ENCODE data around the gene EN2.

Gene EN2

DNA sequence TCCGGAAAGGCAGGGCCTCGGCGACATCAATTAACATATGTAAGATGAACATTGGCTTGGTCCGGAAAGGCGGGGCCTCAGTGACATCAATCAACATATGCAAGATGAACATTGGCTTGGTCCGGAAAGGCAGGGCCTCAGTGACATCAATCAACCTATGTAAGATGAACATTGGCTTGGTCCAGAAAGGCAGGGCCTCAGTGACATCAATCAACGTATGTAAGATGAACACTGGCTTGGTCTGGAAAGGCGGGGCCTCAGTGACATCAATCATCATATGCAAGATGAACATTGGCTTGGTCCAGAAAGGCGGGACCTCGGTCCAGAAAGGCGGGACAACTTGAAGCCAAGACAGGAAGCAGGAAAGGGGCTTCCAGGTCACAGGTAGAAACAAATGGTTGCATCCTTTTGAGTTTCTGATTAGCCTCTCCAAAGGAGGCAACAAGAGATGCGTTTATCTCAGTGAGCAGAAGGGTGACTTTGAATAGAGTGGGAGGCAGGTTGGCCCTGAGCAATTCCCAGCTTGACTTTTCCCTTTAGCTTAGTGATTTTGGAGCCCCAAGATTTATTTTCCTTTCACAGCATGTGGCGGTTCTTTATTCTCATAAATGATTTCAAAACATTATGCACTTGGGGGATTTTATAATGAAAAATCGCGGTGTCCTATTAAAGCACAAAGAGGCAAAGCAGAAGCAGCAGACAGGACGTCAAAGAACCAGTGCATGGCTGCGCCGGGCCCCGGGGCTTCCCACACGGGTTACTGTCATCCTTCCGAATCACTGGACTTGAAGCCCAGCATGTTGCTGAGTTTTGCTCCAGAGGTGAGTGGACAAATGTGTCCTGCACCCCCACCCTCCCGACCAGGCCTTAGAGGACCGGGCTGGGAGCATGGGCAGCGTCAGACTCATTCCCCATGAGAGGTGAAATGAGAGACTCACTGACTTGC lies 43.1 kb upstream of the EN2 start:
- TF ChIP-seq, protein P1, sequence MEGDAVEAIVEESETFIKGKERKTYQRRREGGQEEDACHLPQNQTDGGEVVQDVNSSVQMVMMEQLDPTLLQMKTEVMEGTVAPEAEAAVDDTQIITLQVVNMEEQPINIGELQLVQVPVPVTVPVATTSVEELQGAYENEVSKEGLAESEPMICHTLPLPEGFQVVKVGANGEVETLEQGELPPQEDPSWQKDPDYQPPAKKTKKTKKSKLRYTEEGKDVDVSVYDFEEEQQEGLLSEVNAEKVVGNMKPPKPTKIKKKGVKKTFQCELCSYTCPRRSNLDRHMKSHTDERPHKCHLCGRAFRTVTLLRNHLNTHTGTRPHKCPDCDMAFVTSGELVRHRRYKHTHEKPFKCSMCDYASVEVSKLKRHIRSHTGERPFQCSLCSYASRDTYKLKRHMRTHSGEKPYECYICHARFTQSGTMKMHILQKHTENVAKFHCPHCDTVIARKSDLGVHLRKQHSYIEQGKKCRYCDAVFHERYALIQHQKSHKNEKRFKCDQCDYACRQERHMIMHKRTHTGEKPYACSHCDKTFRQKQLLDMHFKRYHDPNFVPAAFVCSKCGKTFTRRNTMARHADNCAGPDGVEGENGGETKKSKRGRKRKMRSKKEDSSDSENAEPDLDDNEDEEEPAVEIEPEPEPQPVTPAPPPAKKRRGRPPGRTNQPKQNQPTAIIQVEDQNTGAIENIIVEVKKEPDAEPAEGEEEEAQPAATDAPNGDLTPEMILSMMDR (IDR thresholded peaks at IDR 0.05; ENCODE audit: extremely low read depth, missing control alignments) = no peak
- no peak for DNase-seq (ENCODE audit: low spot score)

DNA sequence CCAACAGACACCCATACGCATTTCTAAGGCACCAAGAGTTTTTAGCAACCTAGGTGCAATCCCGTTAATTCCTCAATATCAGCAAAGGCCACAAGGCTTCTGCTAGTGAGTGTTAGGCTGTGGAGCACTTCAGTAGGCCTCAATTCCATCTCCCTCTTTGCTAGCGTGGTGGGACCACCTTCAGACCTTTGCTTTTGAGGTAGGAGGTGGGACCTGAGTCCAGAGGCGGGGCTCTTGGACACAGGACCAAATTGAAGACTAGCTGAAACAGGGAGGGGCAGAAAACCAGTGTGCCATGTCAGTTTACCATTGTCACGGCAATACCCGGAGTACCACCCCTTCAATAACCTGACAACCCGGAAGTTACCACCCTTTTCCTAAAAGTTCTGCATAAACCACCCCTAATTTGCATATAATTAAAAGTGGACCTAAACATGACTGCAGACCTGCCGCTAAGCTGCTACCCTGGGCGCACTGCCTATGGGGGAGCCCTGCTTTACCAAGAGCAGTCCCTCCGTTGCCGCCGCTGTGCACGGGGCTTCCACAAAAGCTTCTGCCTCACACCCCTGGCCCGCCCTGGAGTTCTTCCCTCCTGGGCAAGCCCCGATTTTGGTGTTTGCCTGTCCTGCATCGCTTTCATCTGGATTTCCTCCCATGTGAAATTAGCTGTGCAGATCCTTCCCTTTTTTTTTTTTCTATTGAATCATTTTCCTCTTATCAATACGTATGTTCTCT lies 41.1 kb upstream of the EN2 start:
- TF ChIP-seq, protein P1 (IDR thresholded peaks at IDR 0.05; ENCODE audit: extremely low read depth, missing control alignments) = no peak
- DNase-seq (ENCODE audit: low spot score) = no peak

DNA sequence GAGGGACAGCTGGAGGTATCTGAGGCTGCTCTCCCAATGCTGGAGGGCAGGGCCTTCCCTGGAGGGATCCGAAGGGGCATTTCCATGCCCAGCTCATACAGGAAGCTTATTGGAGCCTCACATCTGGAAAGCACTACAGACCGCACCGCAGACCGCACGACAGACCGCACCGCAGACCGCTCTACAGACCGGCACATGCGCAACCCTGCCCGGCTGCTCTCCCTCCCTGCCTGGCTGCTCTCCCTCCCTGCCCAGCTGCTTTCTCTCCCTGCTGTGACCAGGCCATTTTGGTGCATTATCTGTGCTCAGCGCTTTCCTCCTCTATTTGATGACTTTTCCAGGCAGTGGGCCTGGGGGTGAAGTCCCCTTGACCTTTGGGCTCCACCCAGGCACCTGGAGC lies 39.6 kb upstream of the EN2 start:
- TF ChIP-seq, protein P1 (IDR thresholded peaks at IDR 0.05; ENCODE audit: extremely low read depth, missing control alignments) = no peak

DNA sequence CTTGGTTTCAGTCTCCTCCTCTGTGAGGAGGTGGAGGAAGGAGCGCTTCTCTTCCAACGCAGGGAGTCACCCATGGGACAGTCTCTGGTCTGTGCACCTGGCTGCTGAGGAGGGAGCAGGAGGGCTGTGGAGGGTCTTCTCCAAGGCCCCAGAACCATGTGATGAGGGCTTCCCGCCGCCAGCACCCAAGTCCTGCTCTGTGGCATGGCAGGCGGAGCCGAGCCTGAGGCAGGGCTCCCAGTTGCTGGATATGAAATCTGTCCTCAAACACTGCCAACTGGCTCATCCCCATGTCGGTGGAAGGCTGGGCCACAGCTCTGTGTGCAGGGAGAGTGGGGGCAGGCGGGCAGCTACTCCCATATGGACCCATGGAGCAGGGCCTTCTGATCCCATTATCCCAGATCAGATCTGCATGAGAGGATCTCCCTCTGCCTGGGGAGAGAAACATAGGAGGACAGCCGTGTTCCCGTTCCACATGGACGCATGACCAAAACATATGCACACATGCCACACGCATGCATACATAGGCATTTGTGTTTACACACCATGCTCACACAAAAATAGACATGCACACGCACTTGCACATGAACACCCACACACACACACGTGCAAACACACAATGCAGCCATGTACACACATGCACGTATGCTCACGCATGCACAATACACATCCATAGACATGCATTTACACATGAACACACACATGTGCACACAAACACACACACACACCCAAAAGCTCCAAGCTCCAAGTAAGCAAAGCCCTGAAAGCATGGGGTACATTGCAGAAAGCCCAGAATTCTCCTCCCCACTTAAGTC lies 38.8 kb upstream of the EN2 start:
- TF ChIP-seq, protein P1 (IDR thresholded peaks at IDR 0.05; ENCODE audit: extremely low read depth, missing control alignments) = no peak
- no peak for DNase-seq (ENCODE audit: low spot score)

More for the DNA sequence above, 39.6 kb upstream of the EN2 start:
- no peak for DNase-seq (ENCODE audit: low spot score)

DNA sequence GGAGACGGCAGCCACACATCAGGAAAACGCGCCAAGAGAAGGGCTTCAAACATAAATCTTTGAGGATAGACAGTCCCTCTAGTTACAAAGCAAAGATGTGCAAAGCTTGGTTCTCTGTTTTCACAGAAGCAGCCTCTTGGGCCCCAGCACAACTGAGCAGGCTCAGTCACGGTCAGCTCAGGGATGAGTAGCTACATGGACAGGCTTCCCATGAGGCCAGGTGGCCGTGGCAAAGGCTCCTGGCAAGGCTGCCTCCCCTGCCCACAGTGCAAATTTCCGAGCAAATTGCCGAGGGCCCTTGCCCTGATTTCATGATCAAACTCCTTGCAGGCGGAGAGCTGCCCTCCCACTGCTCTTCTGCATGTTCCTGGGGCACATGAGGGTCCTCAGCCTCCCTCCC lies 37.8 kb upstream of the EN2 start:
- DNase-seq (ENCODE audit: low spot score) = no peak
- TF ChIP-seq, protein P1 (IDR thresholded peaks at IDR 0.05; ENCODE audit: extremely low read depth, missing control alignments) = no peak

DNA sequence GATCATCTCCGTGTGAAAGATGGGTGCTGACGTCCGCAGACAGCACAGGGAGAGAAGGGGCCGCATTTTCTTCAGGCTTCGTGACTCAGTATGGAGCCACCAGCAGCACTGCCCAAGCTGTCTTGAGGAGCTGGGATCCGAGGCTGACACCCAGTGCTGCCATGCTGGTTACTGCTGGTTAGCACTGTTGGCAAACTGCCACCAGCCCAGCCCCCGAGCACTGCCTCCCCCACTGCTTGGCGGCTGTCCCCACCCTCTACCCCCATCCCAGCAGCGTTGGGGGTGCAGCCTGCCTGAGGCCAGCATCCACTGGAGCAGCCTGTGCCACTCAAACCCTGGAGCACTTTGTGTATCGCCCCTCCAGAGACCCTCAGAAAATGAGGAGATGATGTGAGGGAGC lies 35.8 kb upstream of the EN2 start:
- TF ChIP-seq, protein P1 (IDR thresholded peaks at IDR 0.05; ENCODE audit: extremely low read depth, missing control alignments) = no peak
- DNase-seq (ENCODE audit: low spot score) = no peak

All from GM20000 (cell line).